ENCODE measurements around the gene TRAPPC11.

The TRAPPC11 gene

DNA sequence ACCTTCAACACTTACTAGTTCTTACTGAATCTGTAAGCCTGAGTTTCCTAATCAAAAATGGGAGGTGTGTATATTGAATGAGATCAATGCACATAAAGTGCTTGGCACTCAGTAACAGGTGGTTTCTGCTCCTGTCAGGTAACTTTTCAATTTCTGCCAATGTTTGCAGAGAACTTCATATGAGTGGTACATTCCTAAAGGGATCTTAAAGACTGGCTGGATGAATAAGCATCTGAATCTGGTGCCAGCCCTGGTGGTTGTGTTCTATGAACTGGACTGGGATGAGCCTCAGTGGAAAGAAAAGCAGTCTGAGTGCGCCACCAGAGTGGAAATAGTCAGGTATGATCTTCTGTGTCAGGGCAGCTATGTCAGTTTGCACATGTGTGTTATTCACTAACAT, 7.0 kb downstream of the TRAPPC11 start:
- H3K36me3 ChIP-seq (ENCODE audit: insufficient read depth, insufficient read length, low read length): peaks cover 52% of the 10 kb centered on the region
- TF ChIP-seq SUZ12 (IDR thresholded peaks at IDR 0.05; ENCODE audit: extremely low read depth, insufficient read depth, insufficient read length) (no peak), ZNF274 (IDR thresholded peaks at IDR 0.05; ENCODE audit: low read depth, low read length) (no peak), YY1 (IDR thresholded peaks at IDR 0.05; ENCODE audit: insufficient read depth, insufficient read length) (no peak)
- DNase-seq (ENCODE audit: low read depth, low spot score): no peak
- no peaks in the 10 kb centered on the region for H3K4me1 ChIP-seq (ENCODE audit: insufficient read depth, insufficient read length)
- no peak overlapping the region for H3K4me3 ChIP-seq (ENCODE audit: insufficient read length, low read depth)
- no peaks in the 10 kb centered on the region for H3K9me3 ChIP-seq (ENCODE audit: insufficient read depth, low read length)
- no peaks in the 10 kb centered on the region for H3K27me3 ChIP-seq (ENCODE audit: insufficient read depth, insufficient read length)
- no peak overlapping the region for H3K9ac ChIP-seq (ENCODE audit: insufficient read length, low read depth)

DNA sequence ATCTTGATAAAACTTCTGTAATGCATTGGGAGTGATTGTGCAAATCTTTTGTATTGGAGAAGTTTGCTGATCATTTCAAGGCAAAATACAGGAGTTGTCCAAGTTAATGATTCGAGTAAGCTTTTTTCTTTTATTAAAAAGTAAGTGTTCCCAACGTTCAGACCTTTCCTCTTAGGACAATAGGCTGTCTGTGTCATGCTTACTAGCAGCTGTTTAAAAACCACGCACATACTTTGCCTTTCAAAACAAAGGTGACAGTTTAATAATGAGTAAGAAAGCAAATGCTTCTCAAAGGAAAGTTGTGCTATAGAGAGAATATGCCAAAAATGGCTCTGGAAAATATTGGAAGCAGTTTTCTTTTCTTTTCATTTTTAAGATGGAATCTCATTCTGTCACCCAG, 11.2 kb downstream of the TRAPPC11 start:
- TF ChIP-seq ZNF274 (IDR thresholded peaks at IDR 0.05; ENCODE audit: low read depth, low read length) (no peak), SUZ12 (IDR thresholded peaks at IDR 0.05; ENCODE audit: extremely low read depth, insufficient read depth, insufficient read length) (no peak), YY1 (IDR thresholded peaks at IDR 0.05; ENCODE audit: insufficient read depth, insufficient read length) (no peak)
- no peaks in the 10 kb centered on the region for H3K27me3 ChIP-seq (ENCODE audit: insufficient read depth, insufficient read length)
- DNase-seq (ENCODE audit: low read depth, low spot score): no peak
- no peaks in the 10 kb centered on the region for H3K9me3 ChIP-seq (ENCODE audit: insufficient read depth, low read length)
- no peaks in the 10 kb centered on the region for H3K4me1 ChIP-seq (ENCODE audit: insufficient read depth, insufficient read length)
- H3K36me3 ChIP-seq (ENCODE audit: insufficient read depth, insufficient read length, low read length): peaks cover 52% of the 10 kb centered on the region
- H3K4me3 ChIP-seq (ENCODE audit: insufficient read length, low read depth): no peak overlapping the region
- H3K9ac ChIP-seq (ENCODE audit: insufficient read length, low read depth): no peak overlapping the region

DNA sequence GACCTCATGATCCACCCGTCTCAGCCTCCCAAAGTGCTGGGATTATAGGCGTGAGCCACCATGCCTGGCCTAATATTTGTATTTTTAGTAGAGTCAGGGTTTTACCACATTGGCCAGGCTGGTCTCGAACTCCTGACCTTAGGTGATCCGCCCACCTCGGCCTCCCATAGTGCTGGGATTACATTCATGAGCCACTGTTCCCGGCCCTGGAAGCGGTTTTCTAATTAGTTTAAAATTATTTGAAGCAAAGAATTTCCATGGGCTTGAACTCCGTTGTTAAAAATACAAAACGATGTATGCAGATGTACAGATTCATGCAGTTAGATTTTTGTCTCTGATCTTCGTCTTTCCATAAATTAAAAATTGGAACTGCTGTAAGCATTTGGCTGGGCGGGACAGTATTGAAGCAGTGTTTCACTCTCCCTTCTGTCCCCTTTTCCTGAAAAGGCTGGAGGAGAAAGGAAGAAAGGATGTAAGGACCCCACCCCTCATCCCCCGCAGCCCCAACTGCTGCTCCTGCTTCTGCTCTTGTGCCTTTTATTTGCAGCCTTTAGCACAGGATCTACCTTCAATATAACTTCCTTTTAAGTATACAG, 12.0 kb downstream of the TRAPPC11 start:
- DNase-seq (ENCODE audit: low read depth, low spot score): no peak
- H3K4me1 ChIP-seq (ENCODE audit: insufficient read depth, insufficient read length): no peaks in the 10 kb centered on the region
- TF ChIP-seq YY1 (IDR thresholded peaks at IDR 0.05; ENCODE audit: insufficient read depth, insufficient read length) (no peak), ZNF274 (IDR thresholded peaks at IDR 0.05; ENCODE audit: low read depth, low read length) (no peak), SUZ12 (IDR thresholded peaks at IDR 0.05; ENCODE audit: extremely low read depth, insufficient read depth, insufficient read length) (no peak)
- H3K9ac ChIP-seq (ENCODE audit: insufficient read length, low read depth): no peak overlapping the region
- H3K36me3 ChIP-seq (ENCODE audit: insufficient read depth, insufficient read length, low read length): peaks cover 44% of the 10 kb centered on the region
- no peak overlapping the region for H3K4me3 ChIP-seq (ENCODE audit: insufficient read length, low read depth)
- H3K9me3 ChIP-seq (ENCODE audit: insufficient read depth, low read length): no peaks in the 10 kb centered on the region
- H3K27me3 ChIP-seq (ENCODE audit: insufficient read depth, insufficient read length): no peaks in the 10 kb centered on the region

DNA sequence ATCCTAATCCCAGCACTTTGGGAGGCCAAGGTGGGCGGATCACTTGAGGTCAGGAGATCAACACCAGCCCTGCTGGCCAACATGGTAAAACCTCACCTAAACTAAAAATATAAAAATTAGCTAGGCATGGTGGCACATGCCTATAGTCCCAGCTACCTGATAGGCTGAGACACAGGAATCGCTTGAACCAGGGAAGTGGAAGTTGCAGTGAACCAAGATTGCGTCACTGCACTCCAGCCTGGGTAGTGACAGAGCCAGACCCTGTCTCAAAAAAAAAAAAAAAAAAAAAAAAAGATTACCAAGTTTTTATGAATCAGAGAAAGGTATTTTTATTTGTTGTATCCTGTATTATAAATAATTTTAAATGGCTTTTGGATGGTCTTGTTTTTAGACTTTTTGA, 15.1 kb downstream of the TRAPPC11 start:
- DNase-seq (ENCODE audit: low read depth, low spot score): no peak
- H3K4me3 ChIP-seq (ENCODE audit: insufficient read length, low read depth): no peak overlapping the region
- no peak overlapping the region for H3K9ac ChIP-seq (ENCODE audit: insufficient read length, low read depth)
- H3K27me3 ChIP-seq (ENCODE audit: insufficient read depth, insufficient read length): no peaks in the 10 kb centered on the region
- H3K4me1 ChIP-seq (ENCODE audit: insufficient read depth, insufficient read length): no peaks in the 10 kb centered on the region
- no peaks in the 10 kb centered on the region for H3K9me3 ChIP-seq (ENCODE audit: insufficient read depth, low read length)
- TF ChIP-seq ZNF274 (IDR thresholded peaks at IDR 0.05; ENCODE audit: low read depth, low read length) (no peak), YY1 (IDR thresholded peaks at IDR 0.05; ENCODE audit: insufficient read depth, insufficient read length) (no peak), SUZ12 (IDR thresholded peaks at IDR 0.05; ENCODE audit: extremely low read depth, insufficient read depth, insufficient read length) (no peak)
- peaks cover 18% of the 10 kb centered on the region for H3K36me3 ChIP-seq (ENCODE audit: insufficient read depth, insufficient read length, low read length)

- Histone ChIP-seq H3K4me1 (ENCODE audit: insufficient read depth, insufficient read length) (no peaks in the 10 kb centered on the region), H3K36me3 (ENCODE audit: insufficient read depth, insufficient read length, low read length) (peaks cover 8% of the 10 kb centered on the region), H3K9ac (ENCODE audit: insufficient read length, low read depth) (no peak overlapping the region), H3K27me3 (ENCODE audit: insufficient read depth, insufficient read length) (no peaks in the 10 kb centered on the region), H3K4me3 (ENCODE audit: insufficient read length, low read depth) (no peak overlapping the region), H3K9me3 (ENCODE audit: insufficient read depth, low read length) (no peaks in the 10 kb centered on the region)
- DNase-seq (ENCODE audit: low read depth, low spot score): no peak
- no peak for TF ChIP-seq SUZ12 (IDR thresholded peaks at IDR 0.05; ENCODE audit: extremely low read depth, insufficient read depth, insufficient read length)
- no peak for TF ChIP-seq ZNF274 (IDR thresholded peaks at IDR 0.05; ENCODE audit: low read depth, low read length)
- TF ChIP-seq YY1 (IDR thresholded peaks at IDR 0.05; ENCODE audit: insufficient read depth, insufficient read length): no peak
These were observed 16.5 kb downstream of the TRAPPC11 start for GRCh38 chr4:183675625-183676024.

- Histone ChIP-seq H3K4me3 (ENCODE audit: insufficient read length, low read depth) (no peak overlapping the region), H3K27me3 (ENCODE audit: insufficient read depth, insufficient read length) (no peaks in the 10 kb centered on the region), H3K9me3 (ENCODE audit: insufficient read depth, low read length) (no peaks in the 10 kb centered on the region), H3K4me1 (ENCODE audit: insufficient read depth, insufficient read length) (no peaks in the 10 kb centered on the region), H3K36me3 (ENCODE audit: insufficient read depth, insufficient read length, low read length) (peaks cover 18% of the 10 kb centered on the region), H3K9ac (ENCODE audit: insufficient read length, low read depth) (no peak overlapping the region)
- TF ChIP-seq SUZ12 (IDR thresholded peaks at IDR 0.05; ENCODE audit: extremely low read depth, insufficient read depth, insufficient read length): no peak
- TF ChIP-seq YY1 (IDR thresholded peaks at IDR 0.05; ENCODE audit: insufficient read depth, insufficient read length): no peak
- TF ChIP-seq ZNF274 (IDR thresholded peaks at IDR 0.05; ENCODE audit: low read depth, low read length): no peak
- no peak for DNase-seq (ENCODE audit: low read depth, low spot score)
These were observed 22.0 kb downstream of the TRAPPC11 start for GRCh38 chr4:183681119-183681518.

GRCh38 chr4:183686461-183686860, 27.4 kb downstream of the TRAPPC11 start:
- no peaks in the 10 kb centered on the region for H3K4me1 ChIP-seq (ENCODE audit: insufficient read depth, insufficient read length)
- DNase-seq (ENCODE audit: low read depth, low spot score): no peak
- H3K27me3 ChIP-seq (ENCODE audit: insufficient read depth, insufficient read length): no peaks in the 10 kb centered on the region
- TF ChIP-seq SUZ12 (IDR thresholded peaks at IDR 0.05; ENCODE audit: extremely low read depth, insufficient read depth, insufficient read length): no peak
- TF ChIP-seq ZNF274 (IDR thresholded peaks at IDR 0.05; ENCODE audit: low read depth, low read length): no peak
- TF ChIP-seq YY1 (IDR thresholded peaks at IDR 0.05; ENCODE audit: insufficient read depth, insufficient read length): no peak
- no peak overlapping the region for H3K9ac ChIP-seq (ENCODE audit: insufficient read length, low read depth)
- peaks cover 35% of the 10 kb centered on the region for H3K36me3 ChIP-seq (ENCODE audit: insufficient read depth, insufficient read length, low read length)
- H3K4me3 ChIP-seq (ENCODE audit: insufficient read length, low read depth): no peak overlapping the region
- no peaks in the 10 kb centered on the region for H3K9me3 ChIP-seq (ENCODE audit: insufficient read depth, low read length)
